ENCODE results near the gene PGAP2.
A peak's percentile ranks its signal among the peaks of the same experiment; 100 is the strongest.

The PGAP2 gene

GRCh38 chr11:3834349-3834663 is 25.9 kb downstream of the PGAP2 start:
- DNase-seq = no peak

- peak; percentile 74 to 88 (median 85) for DNase-seq
These were observed 26.5 kb downstream of the PGAP2 start for GRCh38 chr11:3834664-3835461.

- DNase-seq = peak; percentile 56 to 64 (median 63)
These were observed 27.4 kb downstream of the PGAP2 start for GRCh38 chr11:3835751-3836150.

- DNase-seq = peak; percentile 91 to 96 (median 94)
These were observed 28.5 kb downstream of the PGAP2 start for GRCh38 chr11:3836903-3837302.

- peak; percentile 89 to 95 (median 93) for DNase-seq
These were observed 29.4 kb downstream of the PGAP2 start for GRCh38 chr11:3837793-3838192.

- DNase-seq = peak; percentile 35 to 67 (median 59)
These were observed 30.1 kb downstream of the PGAP2 start for GRCh38 chr11:3838504-3838903.

GRCh38 chr11:3840004-3840869 is 31.9 kb downstream of the PGAP2 start:
- DNase-seq = peak in 2 of 3 donors; percentile 30 to 50

GRCh38 chr11:3840870-3841425 is 32.6 kb downstream of the PGAP2 start, which contains the start of gene RHOG:
TSS of gene RHOG (minus strand) at chr11:3840959. CDS start at chr11:3828138, 12,821 bp downstream.
- peak in 2 of 3 donors; percentile 88 to 95 for DNase-seq

- DNase-seq = peak; percentile 97 to 99 (median 99)
These were observed 33.3 kb downstream of the PGAP2 start for GRCh38 chr11:3841426-3842350.

- DNase-seq = peak in 2 of 3 donors; percentile 36 to 44
These were observed 35.0 kb downstream of the PGAP2 start for GRCh38 chr11:3843326-3843725.

GRCh38 chr11:3845246-3845645 is 36.9 kb downstream of the PGAP2 start:
- DNase-seq = peak; percentile 46 to 60 (median 50)

GRCh38 chr11:3845670-3846069 is 37.3 kb downstream of the PGAP2 start:
- DNase-seq = no peak

- DNase-seq = peak; percentile 71 to 81 (median 75)
These were observed 41.0 kb downstream of the PGAP2 start for GRCh38 chr11:3849297-3849874.

- no peak for DNase-seq
These were observed 45.1 kb downstream of the PGAP2 start for GRCh38 chr11:3853545-3853842.

- peak; percentile 64 to 74 (median 68) for DNase-seq
These were observed 45.7 kb downstream of the PGAP2 start for GRCh38 chr11:3853899-3854659.

- no peak for DNase-seq
These were observed 46.3 kb downstream of the PGAP2 start for GRCh38 chr11:3854660-3854976.

- peak; percentile 97 to 98 (median 97) for DNase-seq
These were observed 46.8 kb downstream of the PGAP2 start, which contains the start of gene STIM1 for GRCh38 chr11:3854977-3855807. TSS of gene STIM1 (plus strand) at chr11:3855664. CDS start at chr11:3856271, 607 bp downstream.

GRCh38 chr11:3855808-3856491 is 47.6 kb downstream of the PGAP2 start:
- DNase-seq = peak; percentile 50 to 65 (median 52)

GRCh38 chr11:3856856-3857553 is 48.6 kb downstream of the PGAP2 start:
- DNase-seq = no peak
